ENCODE measurements around the gene APOL2. TPM values are rescaled to one million over a fixed set of nuclear protein-coding genes. Genes with fewer than 3 reads are reported as not detected.
"Not testable (repeated sequence)": the region's sequence is repeated elsewhere in the genome, so short reads cannot be mapped to it uniquely, and the experiment has no call there.

The APOL2 gene
- total RNA-seq, 2 experiments from 2014 or later = 76.4 to 82.9 TPM

DNA sequence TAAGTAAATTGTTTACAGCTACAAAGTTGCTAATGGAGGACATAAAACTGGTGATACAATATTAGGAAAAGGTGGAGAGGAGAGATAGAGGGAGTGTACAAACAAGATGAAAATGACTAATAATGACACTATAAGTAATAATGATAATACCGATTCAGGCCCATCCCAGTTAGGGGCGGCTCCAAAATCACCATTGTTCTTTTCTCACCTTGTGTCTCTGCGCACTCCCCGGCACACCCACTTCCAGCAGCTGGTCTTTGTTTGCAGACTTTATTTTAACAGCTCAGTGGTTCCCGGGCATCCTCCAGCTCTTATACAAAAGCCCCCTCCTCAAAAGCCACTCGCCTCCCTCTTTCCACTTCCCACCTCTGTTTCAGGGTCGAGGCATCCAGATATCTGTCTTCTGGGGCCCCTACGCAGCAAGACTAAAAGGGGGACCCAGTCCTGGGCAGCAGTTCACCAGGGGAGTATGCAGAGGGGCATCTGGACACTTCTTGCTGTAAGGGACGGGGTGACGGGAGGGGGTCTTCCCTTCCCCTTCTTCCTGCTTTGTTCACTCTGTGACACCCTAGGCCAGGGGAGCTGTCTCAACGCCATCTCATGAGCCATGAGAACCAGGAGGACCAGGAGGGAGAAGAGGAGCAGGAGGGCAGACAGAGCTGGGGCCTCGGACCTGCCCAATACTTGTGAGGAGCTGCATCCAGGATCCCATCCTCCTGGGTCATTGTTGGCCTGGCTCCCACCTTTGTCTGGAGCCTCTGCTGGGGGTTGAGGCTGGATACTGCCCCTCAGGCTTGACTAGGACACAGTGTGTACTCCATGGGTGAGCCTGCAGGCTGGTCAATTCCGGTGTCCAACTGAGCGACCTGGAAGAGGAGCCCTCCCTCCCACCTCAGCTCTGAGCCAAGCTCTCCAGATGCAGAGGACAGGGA, 2.7 kb downstream of the APOL2 start:
- Mint-ChIP-seq H3K4me3 (peak overlapping the region; percentile 98), H3K9me3 (no peaks in the 10 kb centered on the region), H3K4me1 (ENCODE audit: low read depth) (peaks cover 57% of the 10 kb centered on the region), H3K36me3 (peaks cover 56% of the 10 kb centered on the region), H3K27me3 (no peaks in the 10 kb centered on the region), H3K27ac (peak overlapping the region; percentile 99)
- intact Hi-C loops (cut with micrococcal nuclease) = loop anchor here (10.0 kb wide), 1 partner anchor 592 kb away; the partner anchor contains the start of gene APOL6
- POLR2A ChIA-PET = interaction anchor here (4.3 kb wide), 1 partner anchor 17 kb away, joined by 38 read pairs; the partner anchor contains the start of gene APOL1
- CTCF ChIA-PET = interaction anchor here (0.9 to 5.0 kb wide), 6 partner anchors 17 to 171 kb away, joined by 3 to 42 read pairs (median 6); partner anchors contain the start of gene APOL1
- no peak for DNase-seq

DNA sequence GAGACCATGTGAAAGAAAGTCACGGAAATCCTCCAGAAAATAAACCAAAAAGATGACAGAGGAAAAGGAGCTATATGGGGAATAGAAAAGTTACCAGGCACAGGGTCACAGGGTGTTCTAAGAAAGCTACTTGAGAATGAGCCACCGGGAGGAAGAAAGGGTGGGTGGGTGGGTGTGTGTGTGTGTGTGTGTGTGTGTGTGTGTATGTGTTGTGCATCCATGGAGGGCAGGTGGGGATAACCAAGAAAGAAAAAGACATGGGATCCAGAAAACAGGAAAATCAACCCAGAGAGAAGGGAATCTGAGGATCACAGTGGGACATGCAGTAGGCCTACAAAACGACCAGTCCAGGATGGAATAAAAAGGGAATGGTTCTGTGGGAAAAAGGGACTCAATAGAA, 3.7 kb downstream of the APOL2 start:
- Mint-ChIP-seq H3K4me3 (peak overlapping the region; percentile 98), H3K4me1 (ENCODE audit: low read depth) (peaks cover 62% of the 10 kb centered on the region), H3K36me3 (peaks cover 67% of the 10 kb centered on the region), H3K27me3 (no peaks in the 10 kb centered on the region), H3K9me3 (no peaks in the 10 kb centered on the region), H3K27ac (peak overlapping the region; percentile 1)
- DNase-seq = no peak
- intact Hi-C loops (cut with micrococcal nuclease) = loop anchor here (10.0 kb wide), 1 partner anchor 591 kb away; the partner anchor contains the start of gene APOL6
- POLR2A ChIA-PET = no interaction called here
- CTCF ChIA-PET = interaction anchor here (0.6 to 4.4 kb wide), 2 partner anchors 19 to 50 kb away, joined by 3 to 25 read pairs; no protein-coding TSS in a partner anchor

GRCh38 chr22:36234919-36235318, 4.4 kb downstream of the APOL2 start:
- POLR2A ChIA-PET = no interaction called here
- intact Hi-C loops (cut with micrococcal nuclease) = loop anchor here (10.0 kb wide), 1 partner anchor 590 kb away; the partner anchor contains the start of gene APOL6
- Mint-ChIP-seq H3K4me1 (ENCODE audit: low read depth) (peaks cover 56% of the 10 kb centered on the region), H3K27ac (peak overlapping the region; percentile 57), H3K4me3 (peak overlapping the region; percentile 28), H3K36me3 (peaks cover 70% of the 10 kb centered on the region), H3K27me3 (no peaks in the 10 kb centered on the region), H3K9me3 (no peaks in the 10 kb centered on the region)
- DNase-seq = no peak
- CTCF ChIA-PET = interaction anchor here (0.6 to 1.2 kb wide), 2 partner anchors 18 kb away, joined by 3 read pairs; partner anchors contain the start of gene APOL1

- no peak overlapping the region for H3K27ac Mint-ChIP-seq
- H3K27me3 Mint-ChIP-seq = no peaks in the 10 kb centered on the region
- peaks cover 51% of the 10 kb centered on the region for H3K4me1 Mint-ChIP-seq (ENCODE audit: low read depth)
- peaks cover 70% of the 10 kb centered on the region for H3K36me3 Mint-ChIP-seq
- H3K9me3 Mint-ChIP-seq = no peaks in the 10 kb centered on the region
- intact Hi-C loops (cut with micrococcal nuclease) = loop anchor here (10.0 kb wide), 1 partner anchor 589 kb away; the partner anchor contains the start of gene APOL6
- DNase-seq = no peak
- ChIA-PET CTCF (interaction anchor here (1.0 to 1.2 kb wide), 2 partner anchors 19 to 52 kb away, joined by 3 read pairs; partner anchors contain the start of gene APOL1), POLR2A (no interaction called here)
- H3K4me3 Mint-ChIP-seq = no peak overlapping the region
Observed at GRCh38 chr22:36234213-36234612, 5.1 kb downstream of the APOL2 start.

- Mint-ChIP-seq H3K27me3 (no peaks in the 10 kb centered on the region), H3K9me3 (no peaks in the 10 kb centered on the region), H3K27ac (no peak overlapping the region), H3K36me3 (peaks cover 71% of the 10 kb centered on the region), H3K4me3 (no peak overlapping the region), H3K4me1 (ENCODE audit: low read depth) (peaks cover 51% of the 10 kb centered on the region)
- ChIA-PET CTCF (interaction anchor here (1.0 to 1.2 kb wide), 3 partner anchors 12 to 52 kb away, joined by 3 to 4 read pairs (median 3); partner anchors contain the start of gene APOL1), POLR2A (no interaction called here)
- no peak for DNase-seq
- intact Hi-C loops (cut with micrococcal nuclease) = loop anchor here (10.0 kb wide), 1 partner anchor 589 kb away; the partner anchor contains the start of gene APOL6
Observed at GRCh38 chr22:36233796-36234195, 5.5 kb downstream of the APOL2 start.

DNA sequence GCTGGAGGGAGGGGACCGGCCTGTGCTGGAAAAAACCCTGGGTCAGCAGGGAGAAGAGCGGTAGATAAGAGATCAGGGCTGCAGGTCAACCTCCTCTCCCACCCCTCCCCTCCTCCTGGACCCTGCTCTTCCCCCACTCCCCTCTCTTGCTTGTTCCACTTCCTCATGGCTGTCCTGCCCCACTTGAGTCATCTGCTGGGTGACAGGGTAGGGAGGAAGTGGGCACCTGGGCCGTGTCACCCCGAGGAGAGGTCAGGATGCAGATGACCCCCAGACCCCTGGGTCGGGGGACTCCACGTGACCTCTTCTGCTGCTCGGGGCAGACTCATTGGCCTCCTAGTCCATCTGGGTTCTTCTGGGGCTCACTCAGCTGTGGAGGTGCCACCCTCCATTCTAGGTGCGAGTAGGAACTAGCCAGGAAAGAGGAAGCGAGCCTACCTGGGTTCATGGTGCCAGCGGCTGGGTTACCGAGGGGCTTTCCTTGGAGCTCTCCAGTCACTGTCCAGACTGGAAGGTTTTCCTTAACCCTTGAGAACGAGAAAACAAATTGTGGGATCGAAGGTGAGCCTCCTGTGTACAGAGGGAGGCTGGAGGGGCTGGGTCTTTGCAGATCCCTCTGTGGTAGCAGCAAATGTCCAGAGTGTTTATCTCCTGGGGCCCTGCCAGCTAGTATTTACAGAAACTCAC, 6.5 kb downstream of the APOL2 start:
- intact Hi-C loops (cut with micrococcal nuclease) = loop anchor here (10.0 kb wide), 1 partner anchor 588 kb away; the partner anchor contains the start of gene APOL6
- H3K36me3 Mint-ChIP-seq = peaks cover 68% of the 10 kb centered on the region
- CTCF ChIA-PET = interaction anchor here (0.8 to 1.2 kb wide), 2 partner anchors 11 to 54 kb away, joined by 3 to 4 read pairs; no protein-coding TSS in a partner anchor
- H3K9me3 Mint-ChIP-seq = no peaks in the 10 kb centered on the region
- no peak overlapping the region for H3K27ac Mint-ChIP-seq
- POLR2A ChIA-PET = no interaction called here
- no peak for DNase-seq
- H3K27me3 Mint-ChIP-seq = no peaks in the 10 kb centered on the region
- H3K4me3 Mint-ChIP-seq = no peak overlapping the region
- H3K4me1 Mint-ChIP-seq (ENCODE audit: low read depth) = peaks cover 49% of the 10 kb centered on the region

- DNase-seq, H3K4me3 Mint-ChIP-seq, H3K9me3 Mint-ChIP-seq, H3K27ac Mint-ChIP-seq, POLR2A ChIA-PET, H3K27me3 Mint-ChIP-seq, CTCF ChIA-PET: not testable (repeated sequence)
- intact Hi-C loops (cut with micrococcal nuclease) = loop anchor here (10.0 kb wide), 1 partner anchor 586 kb away; the partner anchor contains the start of gene APOL6
- peaks cover 31% of the 10 kb centered on the region for H3K4me1 Mint-ChIP-seq (ENCODE audit: low read depth)
- H3K36me3 Mint-ChIP-seq = peaks cover 63% of the 10 kb centered on the region
Observed at GRCh38 chr22:36231051-36231450, 8.3 kb downstream of the APOL2 start.

DNA sequence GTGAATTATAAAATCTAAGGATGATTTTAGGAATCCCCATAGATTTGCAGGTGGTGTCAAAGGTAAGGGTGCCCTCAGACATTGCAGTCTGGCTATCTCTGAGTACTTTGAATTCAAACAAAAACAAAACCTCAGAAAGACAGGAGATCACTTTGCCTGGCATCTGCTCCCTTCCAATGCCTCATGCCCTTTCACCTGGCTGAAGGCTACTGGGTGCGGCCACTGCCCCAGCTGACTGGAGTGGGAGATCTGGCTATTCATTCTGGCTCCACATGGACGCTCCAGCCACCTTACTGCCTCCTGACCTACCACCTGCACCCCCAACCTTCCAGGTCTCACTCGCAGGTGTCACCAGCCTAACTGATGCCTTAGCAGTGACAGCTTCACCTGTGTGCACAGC, 9.7 kb downstream of the APOL2 start:
- H3K27me3 Mint-ChIP-seq, DNase-seq, H3K27ac Mint-ChIP-seq, POLR2A ChIA-PET, H3K4me3 Mint-ChIP-seq, CTCF ChIA-PET, H3K9me3 Mint-ChIP-seq: not testable (repeated sequence)
- peaks cover 17% of the 10 kb centered on the region for H3K4me1 Mint-ChIP-seq (ENCODE audit: low read depth)
- intact Hi-C loops (cut with micrococcal nuclease) = loop anchor here (10.0 kb wide), 1 partner anchor 585 kb away; the partner anchor contains the start of gene APOL6
- H3K36me3 Mint-ChIP-seq = peaks cover 59% of the 10 kb centered on the region

DNA sequence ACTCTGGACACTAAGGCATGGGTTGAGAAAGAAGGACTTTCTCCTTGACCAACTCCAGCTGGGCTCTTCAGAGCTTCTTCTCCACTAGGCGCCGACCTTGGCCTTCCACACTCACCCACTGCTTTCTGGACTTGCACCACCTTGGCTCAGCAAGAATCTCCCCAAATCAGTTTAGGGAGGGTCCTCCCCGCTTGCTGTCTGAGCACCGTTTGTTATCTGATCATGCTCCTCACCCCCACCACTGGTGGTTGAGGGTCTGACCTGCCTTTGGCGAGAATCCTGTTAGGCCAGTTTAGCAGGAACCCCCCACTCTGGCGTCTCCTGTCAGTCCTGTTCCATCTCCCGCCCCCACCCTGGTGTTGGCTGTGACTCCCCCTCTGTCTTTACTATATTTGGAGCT, 10.4 kb downstream of the APOL2 start:
- no peak for DNase-seq
- Mint-ChIP-seq H3K4me3 (no peak overlapping the region), H3K36me3 (peaks cover 59% of the 10 kb centered on the region), H3K27ac (no peak overlapping the region), H3K4me1 (ENCODE audit: low read depth) (peaks cover 12% of the 10 kb centered on the region), H3K9me3 (no peaks in the 10 kb centered on the region), H3K27me3 (no peaks in the 10 kb centered on the region)
- intact Hi-C loops (cut with micrococcal nuclease) = no loop called here
- ChIA-PET CTCF (no interaction called here), POLR2A (no interaction called here)

GRCh38 chr22:36228369-36228768, 11.0 kb downstream of the APOL2 start:
- peaks cover 12% of the 10 kb centered on the region for H3K4me1 Mint-ChIP-seq (ENCODE audit: low read depth)
- peaks cover 54% of the 10 kb centered on the region for H3K36me3 Mint-ChIP-seq
- intact Hi-C loops (cut with micrococcal nuclease); CTCF ChIA-PET; POLR2A ChIA-PET; DNase-seq; H3K27me3 Mint-ChIP-seq; H3K27ac Mint-ChIP-seq; H3K9me3 Mint-ChIP-seq; H3K4me3 Mint-ChIP-seq: not testable (repeated sequence)

DNA sequence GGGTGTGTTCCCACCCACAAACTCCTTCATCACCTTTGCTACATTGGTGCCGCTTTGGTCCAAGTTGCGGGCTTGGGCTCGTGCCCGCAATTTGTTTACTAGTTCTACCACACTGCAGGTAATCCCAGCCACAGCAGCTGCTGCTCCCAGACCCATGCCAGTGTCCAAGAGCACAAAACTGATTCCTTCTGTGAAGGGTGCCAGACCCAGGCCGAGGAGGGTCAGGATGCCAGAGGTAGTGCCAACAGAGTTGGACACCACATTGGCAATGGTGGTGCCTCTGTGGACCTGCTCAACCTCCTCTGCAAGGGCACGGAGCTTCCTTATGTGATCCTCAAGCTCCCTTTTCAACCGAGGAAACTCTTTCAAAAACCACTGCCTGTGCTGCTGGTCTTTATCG, 11.5 kb downstream of the APOL2 start:
- ChIA-PET POLR2A (interaction anchor here (1.3 kb wide), 1 partner anchor 16 kb away, joined by 3 read pairs; no protein-coding TSS in a partner anchor), CTCF (interaction anchor here (0.9 kb wide), 1 partner anchor 50 kb away, joined by 3 read pairs; no protein-coding TSS in a partner anchor)
- Mint-ChIP-seq H3K4me3 (no peak overlapping the region), H3K27ac (no peak overlapping the region), H3K36me3 (peaks cover 52% of the 10 kb centered on the region), H3K9me3 (no peaks in the 10 kb centered on the region), H3K4me1 (ENCODE audit: low read depth) (peaks cover 11% of the 10 kb centered on the region), H3K27me3 (no peaks in the 10 kb centered on the region)
- no peak for DNase-seq
- intact Hi-C loops (cut with micrococcal nuclease) = no loop called here

Data from activated CD4-positive, alpha-beta memory T cell treated with anti-CD3 and anti-CD28 coated beads for 36 hours (primary cell).